WTC11 (cell line): ENCODE measurements around the gene ZNF174. TPM values are rescaled to one million over a fixed set of nuclear protein-coding genes. Genes with fewer than 3 reads are reported as not detected.

Experiments used
- ATAC-seq: fragments of 200-7000 bp; cut with Tn5 transposase; 2 replicates; pipeline ENCODE4 v1.10.0; 2021; ENCODE audit warnings: mild to moderate bottlenecking, moderate library complexity
- CTCF ChIA-PET: fragments of 300-600 bp; sonication (Branson Sonifier 250); formaldehyde crosslinking; loops from one replicate; lab custom pipeline; 2021; ENCODE audit warnings: antibody characterized with exemption; lab: Charles Lee
- POLR2A ChIA-PET: fragments of 350-600 bp; sonication (Branson Sonifier 250); formaldehyde crosslinking; loops from one replicate; lab custom pipeline; 2021; ENCODE audit warnings: antibody characterized with exemption; lab: Charles Lee
- DNase-seq: peaks from one replicate; pipeline ENCODE4 v3.0.0; 2021; ENCODE audit warnings: low spot score
- H3K27ac Mint-ChIP-seq: 2 replicates; pipeline ENCODE4 v1.8.0; 2021; ENCODE audit warnings: mixed read lengths
- H3K27me3 Mint-ChIP-seq: 2 replicates; pipeline ENCODE4 v1.8.0; 2021; ENCODE audit warnings: low read depth, mild to moderate bottlenecking, moderate library complexity, mixed read lengths
- H3K36me3 Mint-ChIP-seq: 2 replicates; pipeline ENCODE4 v1.8.0; 2021; ENCODE audit warnings: mixed read lengths
- H3K4me1 Mint-ChIP-seq: 2 replicates; pipeline ENCODE4 v1.8.0; 2022; ENCODE audit warnings: mixed read lengths
- H3K4me3 Mint-ChIP-seq: 2 replicates; pipeline ENCODE4 v1.8.0; 2021; ENCODE audit warnings: mild to moderate bottlenecking, moderate library complexity, mixed read lengths
- H3K9me3 Mint-ChIP-seq: 2 replicates; pipeline ENCODE4 v1.8.0; 2021; ENCODE audit warnings: mixed read lengths
- ATF3 ChIP-seq: sonication (generic); formaldehyde crosslinking; conservative IDR thresholded peaks from 2 replicates; pipeline ENCODE4 v1.8.1; 2022; ENCODE audit warnings: mild to moderate bottlenecking, missing genetic modification reagents
- CREM ChIP-seq: sonication (generic); formaldehyde crosslinking; IDR thresholded peaks from 2 replicates; pipeline ENCODE4 v1.8.1; 2022; ENCODE audit warnings: mild to moderate bottlenecking, missing genetic modification reagents, moderate library complexity
- CTCF ChIP-seq: fragments of 200-600 bp; IDR thresholded peaks from 2 replicates; pipeline ENCODE4 v1.8.0; 2022; ENCODE audit warnings: antibody characterized with exemption
- E2F4 ChIP-seq: sonication (generic); formaldehyde crosslinking; IDR thresholded peaks from 2 replicates; pipeline ENCODE4 v1.8.1; 2022; ENCODE audit warnings: low read depth, mild to moderate bottlenecking, moderate library complexity, missing genetic modification reagents, borderline replicate concordance
- ELF4 ChIP-seq: sonication (generic); formaldehyde crosslinking; IDR thresholded peaks from 2 replicates; pipeline ENCODE4 v1.8.1; 2022; ENCODE audit warnings: low read depth, mild to moderate bottlenecking, moderate library complexity, missing genetic modification reagents
- EMX1 ChIP-seq: fragments of 250-450 bp; sonication (Bioruptor Pico); IDR thresholded peaks from 2 replicates; pipeline ENCODE4 v1.8.0; 2021; ENCODE audit warnings: mild to moderate bottlenecking
- ESRRA ChIP-seq: sonication (generic); formaldehyde crosslinking; IDR thresholded peaks from 2 replicates; pipeline ENCODE4 v1.8.1; 2022; ENCODE audit warnings: mild to moderate bottlenecking, missing genetic modification reagents, borderline replicate concordance
- FOXP1 ChIP-seq: sonication (generic); formaldehyde crosslinking; IDR thresholded peaks from 2 replicates; pipeline ENCODE4 v1.8.0; 2022; ENCODE audit warnings: missing genetic modification reagents, mild to moderate bottlenecking, moderate library complexity, borderline replicate concordance
- GRHL2 ChIP-seq: fragments of 250-450 bp; sonication (Bioruptor Pico); IDR thresholded peaks from 2 replicates; pipeline ENCODE4 v1.8.0; 2022; ENCODE audit warnings: mild to moderate bottlenecking, moderate library complexity; ENCODE audit not compliant: insufficient replicate concordance, severe bottlenecking
- GTF2I ChIP-seq: fragments of 250-450 bp; sonication (Bioruptor Pico); conservative IDR thresholded peaks from 2 replicates; pipeline ENCODE4 v1.4.0; 2021; ENCODE audit warnings: mild to moderate bottlenecking
- IRF2 ChIP-seq: sonication (generic); formaldehyde crosslinking; IDR thresholded peaks from 2 replicates; pipeline ENCODE4 v1.8.0; 2022; ENCODE audit warnings: low read depth, missing genetic modification reagents, borderline replicate concordance
- KAT7 ChIP-seq: sonication (generic); formaldehyde crosslinking; IDR thresholded peaks from 2 replicates; pipeline ENCODE4 v1.8.1; 2023; ENCODE audit warnings: missing genetic modification reagents, mild to moderate bottlenecking, borderline replicate concordance
- MLX ChIP-seq: sonication (generic); formaldehyde crosslinking; IDR thresholded peaks from 2 replicates; pipeline ENCODE4 v1.8.1; 2023; ENCODE audit warnings: mild to moderate bottlenecking, missing genetic modification reagents, moderate library complexity
- NFE2L1 ChIP-seq: sonication (generic); formaldehyde crosslinking; IDR thresholded peaks from 2 replicates; pipeline ENCODE4 v1.8.1; 2023; ENCODE audit warnings: missing genetic modification reagents
- NFYB ChIP-seq: sonication (generic); formaldehyde crosslinking; conservative IDR thresholded peaks from 2 replicates; pipeline ENCODE4 v1.8.0; 2022; ENCODE audit warnings: low read depth, missing genetic modification reagents
- PRDM15 ChIP-seq: sonication (generic); formaldehyde crosslinking; IDR thresholded peaks from 2 replicates; pipeline ENCODE4 v1.8.0; 2022; ENCODE audit warnings: missing genetic modification reagents
- PREB ChIP-seq: sonication (generic); formaldehyde crosslinking; IDR thresholded peaks from 2 replicates; pipeline ENCODE4 v1.8.1; 2022; ENCODE audit warnings: mild to moderate bottlenecking, missing genetic modification reagents, moderate library complexity, borderline replicate concordance
- RORB ChIP-seq: fragments of 250-450 bp; sonication (Bioruptor Pico); IDR thresholded peaks from 2 replicates; pipeline ENCODE4 v1.9.0; 2021; ENCODE audit warnings: mild to moderate bottlenecking
- STAT6 ChIP-seq: sonication (generic); formaldehyde crosslinking; conservative IDR thresholded peaks from 2 replicates; pipeline ENCODE4 v1.8.1; 2023; ENCODE audit warnings: mild to moderate bottlenecking, low read depth, missing genetic modification reagents, moderate library complexity
- USF1 ChIP-seq: sonication (generic); formaldehyde crosslinking; IDR thresholded peaks from 2 replicates; pipeline ENCODE4 v1.8.0; 2022; ENCODE audit warnings: mild to moderate bottlenecking, missing genetic modification reagents
- ZNF138 ChIP-seq: sonication (generic); formaldehyde crosslinking; conservative IDR thresholded peaks from 2 replicates; pipeline ENCODE4 v1.8.1; 2022; ENCODE audit warnings: mild to moderate bottlenecking, moderate library complexity, missing genetic modification reagents
- ZNF263 ChIP-seq: sonication (generic); formaldehyde crosslinking; IDR thresholded peaks from 2 replicates; pipeline ENCODE4 v1.8.1; 2022; ENCODE audit warnings: low read depth, mild to moderate bottlenecking, moderate library complexity, missing genetic modification reagents
- total RNA-seq: library from RNA; stranded (reverse); gene quantifications from 3 replicates; pipeline ENCODE4 v1.2.3, GENCODE V29; 2021

Gene ZNF174
- total RNA-seq, 1 experiment from 2014 or later, result 13.8 TPM

GRCh38 chr16:3356118-3356517 is 44.9 kb upstream of the ZNF174 start:
- H3K27me3 Mint-ChIP-seq, result peaks cover 44% of the 10 kb centered on the region
- ChIA-PET POLR2A (no interaction called here), CTCF (no interaction called here)
- H3K4me3 Mint-ChIP-seq, result no peak overlapping the region
- H3K4me1 Mint-ChIP-seq, result no peaks in the 10 kb centered on the region
- no peak for TF ChIP-seq MLX (CRISPR knock-in tag)
- no peak for TF ChIP-seq ATF3 (CRISPR knock-in tag)
- TF ChIP-seq PREB (CRISPR knock-in tag), result no peak
- no peak for TF ChIP-seq IRF2 (CRISPR knock-in tag)
- H3K27ac Mint-ChIP-seq, result no peak overlapping the region
- peaks cover 11% of the 10 kb centered on the region for H3K36me3 Mint-ChIP-seq
- peaks cover 49% of the 10 kb centered on the region for H3K9me3 Mint-ChIP-seq
- DNase-seq, result no peak
- no peak; the same call in 1 of the 2 replicates for ATAC-seq

- Mint-ChIP-seq H3K4me1 (no peaks in the 10 kb centered on the region), H3K36me3 (peaks cover 11% of the 10 kb centered on the region), H3K4me3 (no peak overlapping the region), H3K27me3 (peaks cover 48% of the 10 kb centered on the region), H3K27ac (no peak overlapping the region), H3K9me3 (peaks cover 46% of the 10 kb centered on the region)
- TF ChIP-seq EMX1 (CRISPR knock-in tag) (no peak), PRDM15 (CRISPR knock-in tag) (no peak), ESRRA (no peak), ZNF263 (CRISPR knock-in tag) (no peak), USF1 (CRISPR knock-in tag) (no peak), FOXP1 (CRISPR knock-in tag) (no peak), ZNF138 (no peak), E2F4 (CRISPR knock-in tag) (no peak), CREM (CRISPR knock-in tag) (no peak), KAT7 (no peak), NFYB (CRISPR knock-in tag) (no peak), GTF2I (CRISPR knock-in tag) (no peak), GRHL2 (no peak), RORB (CRISPR knock-in tag) (no peak), STAT6 (CRISPR knock-in tag) (no peak), CTCF (no peak), ELF4 (CRISPR knock-in tag) (no peak), NFE2L1 (CRISPR knock-in tag) (no peak)
- DNase-seq, result no peak
- ChIA-PET POLR2A (no interaction called here), CTCF (no interaction called here)
- no peak for ATAC-seq
Observed at GRCh38 chr16:3358871-3359270, 42.1 kb upstream of the ZNF174 start.
